ENCODE measurements around the gene MN1.

DNA sequence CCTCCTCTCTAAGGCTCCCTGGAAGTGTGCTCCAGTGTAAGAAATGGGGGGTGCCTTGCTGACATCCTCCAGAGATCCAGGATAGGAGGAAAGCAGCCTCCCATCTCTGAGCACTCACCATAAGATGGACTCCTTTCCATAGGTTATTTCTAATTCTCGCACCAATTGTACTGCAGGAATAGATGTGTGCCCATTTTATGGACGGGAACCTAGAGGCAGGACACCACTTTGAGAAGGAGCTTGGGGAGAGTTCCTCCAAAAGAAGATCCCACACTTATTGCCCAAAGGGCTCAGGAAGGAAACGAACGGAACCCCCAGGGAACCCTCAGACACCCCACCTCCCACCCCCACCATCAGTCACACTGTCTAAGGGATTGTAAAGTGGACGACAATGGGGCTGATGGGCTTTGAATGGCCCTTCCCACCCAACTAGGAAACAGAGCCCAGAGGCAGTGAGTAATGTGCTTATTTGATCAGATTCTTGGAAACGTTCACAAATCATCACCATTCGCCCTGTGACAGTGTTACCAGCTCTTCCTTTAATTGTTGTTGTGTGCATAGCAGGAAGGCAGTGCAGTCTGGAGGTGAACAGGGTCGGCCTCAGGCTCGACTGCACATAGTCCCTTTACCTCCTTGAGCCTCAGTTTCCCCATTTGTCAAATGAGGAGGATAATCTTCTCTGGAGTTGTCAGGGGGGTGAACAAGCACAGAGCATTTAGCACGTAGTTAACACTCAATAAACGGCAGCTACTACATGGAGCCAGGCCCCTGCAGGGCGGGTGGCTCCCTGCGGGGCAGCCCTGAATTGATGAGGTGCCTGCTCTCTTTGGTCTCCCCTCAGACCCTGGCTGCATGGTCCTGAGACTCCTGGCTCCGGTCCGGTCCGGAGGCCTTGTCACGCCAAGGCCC is 8.4 kb upstream of the MN1 start:
- TF ChIP-seq CTCF (IDR thresholded peaks at IDR 0.05) (no peak), POLR2A (IDR thresholded peaks at IDR 0.05) (no peak)
